ENCODE data around the gene AP3S2. TPM values are rescaled to one million over a fixed set of nuclear protein-coding genes. Genes with fewer than 3 reads are reported as not detected.
"Not testable (repeated sequence)": the region's sequence is repeated elsewhere in the genome, so short reads cannot be mapped to it uniquely, and the experiment has no call there.

AP3S2 gene
- total RNA-seq, 4 donors from 2014 or later, result 17.4 to 70.6 (median 35.9) TPM

- Histone ChIP-seq H3K4me1 (no peaks in the 10 kb centered on the region), H3K27me3 (no peaks in the 10 kb centered on the region), H3K27ac (no peak overlapping the region), H3K9me3 (no peaks in the 10 kb centered on the region), H3K36me3 (no peaks in the 10 kb centered on the region), H3K4me3 (no peak overlapping the region)
- intact Hi-C loops (cut with DNase I; ENCODE audit: low total_unique reads), result no loop called here
- no peak for DNase-seq
- TF ChIP-seq POLR2A (IDR thresholded peaks at IDR 0.05), result no peak
- TF ChIP-seq CTCF (IDR thresholded peaks at IDR 0.05), result no peak
Measured at GRCh38 chr15:89795996-89796395, 97.8 kb downstream of the AP3S2 start.

GRCh38 chr15:89794627-89795241 lies 99.1 kb downstream of the AP3S2 start:
- Histone ChIP-seq H3K36me3 (no peaks in the 10 kb centered on the region), H3K4me3 (no peak overlapping the region), H3K9me3 (no peaks in the 10 kb centered on the region), H3K27me3 (no peaks in the 10 kb centered on the region), H3K27ac (no peak overlapping the region), H3K4me1 (no peaks in the 10 kb centered on the region)
- TF ChIP-seq CTCF (IDR thresholded peaks at IDR 0.05), result no peak
- no peak for TF ChIP-seq POLR2A (IDR thresholded peaks at IDR 0.05)
- intact Hi-C loops (cut with DNase I; ENCODE audit: low total_unique reads), result no loop called here
- DNase-seq, result no peak

- no peak for DNase-seq
- no peak overlapping the region for H3K27ac ChIP-seq
- intact Hi-C loops (cut with DNase I; ENCODE audit: low total_unique reads), result no loop called here
Measured at GRCh38 chr15:89792106-89792805, 101.5 kb downstream of the AP3S2 start.

GRCh38 chr15:89790661-89791060 lies 103.1 kb downstream of the AP3S2 start:
- DNase-seq, result no peak
- H3K36me3 ChIP-seq, result no peaks in the 10 kb centered on the region
- intact Hi-C loops (cut with DNase I; ENCODE audit: low total_unique reads), result no loop called here
- no peaks in the 10 kb centered on the region for H3K4me1 ChIP-seq
- no peaks in the 10 kb centered on the region for H3K27me3 ChIP-seq
- H3K9me3 ChIP-seq, result no peaks in the 10 kb centered on the region
- no peak for TF ChIP-seq CTCF (IDR thresholded peaks at IDR 0.05)
- TF ChIP-seq POLR2A (IDR thresholded peaks at IDR 0.05), result no peak
- H3K27ac ChIP-seq, result no peak overlapping the region
- no peak overlapping the region for H3K4me3 ChIP-seq

More at GRCh38 chr15:89792106-89792805, 101.5 kb downstream of the AP3S2 start:
- no peaks in the 10 kb centered on the region for H3K36me3 ChIP-seq
- TF ChIP-seq CTCF (IDR thresholded peaks at IDR 0.05), result no peak
- TF ChIP-seq POLR2A (IDR thresholded peaks at IDR 0.05), result no peak
- no peaks in the 10 kb centered on the region for H3K27me3 ChIP-seq
- H3K4me3 ChIP-seq, result no peak overlapping the region
- no peaks in the 10 kb centered on the region for H3K9me3 ChIP-seq
- H3K4me1 ChIP-seq, result no peaks in the 10 kb centered on the region

GRCh38 chr15:89790206-89790605 lies 103.6 kb downstream of the AP3S2 start:
- Histone ChIP-seq H3K27me3 (no peaks in the 10 kb centered on the region), H3K9me3 (no peaks in the 10 kb centered on the region), H3K4me1 (no peaks in the 10 kb centered on the region), H3K4me3 (no peak overlapping the region), H3K36me3 (no peaks in the 10 kb centered on the region), H3K27ac (no peak overlapping the region)
- intact Hi-C loops (cut with DNase I; ENCODE audit: low total_unique reads), result no loop called here
- no peak for DNase-seq
- TF ChIP-seq POLR2A (IDR thresholded peaks at IDR 0.05) (no peak), CTCF (IDR thresholded peaks at IDR 0.05) (no peak)

- H3K27me3 ChIP-seq; H3K27ac ChIP-seq; H3K36me3 ChIP-seq; H3K9me3 ChIP-seq; H3K4me1 ChIP-seq; H3K4me3 ChIP-seq; intact Hi-C loops (cut with DNase I; ENCODE audit: low total_unique reads); DNase-seq: not testable (repeated sequence)
Measured at GRCh38 chr15:89788585-89788984, 105.2 kb downstream of the AP3S2 start.
